Measurements from ENCODE around the gene GAS5.
A peak's percentile ranks its signal among the peaks of the same experiment; 100 is the strongest.
"Not testable (repeated sequence)": the region's sequence is repeated elsewhere in the genome, so short reads cannot be mapped to it uniquely, and the experiment has no call there.

Gene GAS5
- 279 to 569 (median 394) reads per million in 3 experiments for total RNA-seq

DNA sequence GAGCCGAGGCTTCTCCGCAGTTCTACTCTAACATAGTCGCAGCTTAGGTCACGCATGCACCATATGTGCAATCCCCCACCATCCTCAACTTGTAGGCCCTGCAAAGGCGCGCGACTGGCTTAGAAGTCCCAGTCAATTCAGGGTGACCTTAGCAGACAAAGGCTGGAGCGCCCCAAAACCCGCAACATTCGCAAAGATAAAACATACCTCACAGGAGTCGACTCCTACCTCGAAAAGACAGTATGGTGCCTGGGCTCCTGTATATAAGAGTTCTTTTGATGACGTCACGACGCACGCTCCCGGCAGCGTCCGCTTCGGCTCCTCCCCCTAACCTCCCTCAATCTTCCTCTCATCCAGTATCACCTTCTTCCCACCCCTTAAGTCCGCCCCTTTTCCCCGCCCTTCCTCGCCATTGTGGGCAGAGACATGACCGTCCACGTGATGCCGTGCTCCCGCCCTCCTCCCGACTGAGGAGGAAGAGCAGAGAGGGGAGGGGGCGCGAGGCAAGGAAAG, at the start of gene GAS5:
Gene GAS5, minus strand, starts transcription at position 237 of the 513 bp plus-strand sequence.
- DNase-seq = peak; percentile 99

DNA sequence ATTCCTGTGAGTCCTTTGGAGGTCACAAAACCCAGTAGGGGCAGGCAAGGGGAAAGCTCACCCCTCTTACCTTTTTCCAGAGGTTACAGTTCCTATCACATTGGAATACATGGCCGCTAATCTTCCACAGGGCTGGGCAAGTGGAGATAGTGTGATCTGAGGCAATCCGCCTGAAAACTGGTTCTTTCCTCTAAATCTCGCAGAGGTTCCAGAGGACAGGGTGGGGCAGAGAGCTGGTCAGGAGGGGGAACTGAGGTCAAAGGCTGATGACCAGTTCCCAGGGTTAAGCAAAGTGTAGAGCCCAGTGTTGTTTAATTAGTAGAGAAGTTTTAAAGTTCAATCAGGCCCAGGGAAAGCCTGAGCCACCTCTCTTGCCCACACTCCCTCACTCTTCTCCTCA, 49.4 kb upstream of the GAS5 start, which contains the start of gene SERPINC1:
Gene SERPINC1, minus strand, starts transcription at position 179 of the 400 bp plus-strand sequence. Its CDS starts 68 bp downstream, at position 111.
- no peak for DNase-seq

DNA sequence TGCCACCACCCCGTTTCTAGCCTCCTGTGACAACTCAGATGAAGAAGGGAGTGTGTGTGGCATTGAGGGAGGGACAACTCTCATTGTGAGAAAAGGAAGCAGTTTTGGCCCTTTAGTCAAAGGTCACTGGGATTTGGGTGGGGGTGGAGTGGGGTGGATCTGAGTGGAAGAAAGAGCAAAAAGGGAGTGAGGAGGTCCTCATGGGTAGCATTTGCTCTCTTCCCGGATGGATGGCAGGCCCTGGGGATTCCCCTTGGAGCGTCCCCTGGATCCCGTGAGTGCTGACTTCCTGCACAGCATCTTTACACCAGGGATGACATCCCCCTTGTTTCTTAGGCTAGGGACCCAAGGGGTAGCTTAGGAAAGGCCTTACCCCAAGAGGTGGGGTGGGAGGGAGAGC, 48.9 kb upstream of the GAS5 start:
- no peak for DNase-seq

DNA sequence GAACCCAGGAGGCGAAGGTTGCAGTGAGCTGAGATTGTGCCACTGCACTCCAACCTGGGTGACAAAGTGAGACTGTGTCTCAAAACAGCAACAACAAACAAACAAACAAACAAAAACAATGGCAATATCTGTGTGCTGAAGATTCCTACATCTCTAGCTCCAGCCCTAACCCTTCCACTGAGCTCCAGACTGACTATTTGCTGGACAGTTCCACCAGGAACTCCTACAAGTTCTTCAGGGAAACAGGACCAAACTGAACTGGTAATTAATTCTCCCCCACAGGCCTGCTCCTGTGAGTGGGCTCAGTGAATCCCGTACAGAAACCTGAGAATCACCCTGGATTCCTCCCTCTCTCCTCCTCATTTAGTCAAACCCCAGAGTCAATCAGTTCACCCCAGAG, 47.8 kb upstream of the GAS5 start:
- DNase-seq = no peak

DNA sequence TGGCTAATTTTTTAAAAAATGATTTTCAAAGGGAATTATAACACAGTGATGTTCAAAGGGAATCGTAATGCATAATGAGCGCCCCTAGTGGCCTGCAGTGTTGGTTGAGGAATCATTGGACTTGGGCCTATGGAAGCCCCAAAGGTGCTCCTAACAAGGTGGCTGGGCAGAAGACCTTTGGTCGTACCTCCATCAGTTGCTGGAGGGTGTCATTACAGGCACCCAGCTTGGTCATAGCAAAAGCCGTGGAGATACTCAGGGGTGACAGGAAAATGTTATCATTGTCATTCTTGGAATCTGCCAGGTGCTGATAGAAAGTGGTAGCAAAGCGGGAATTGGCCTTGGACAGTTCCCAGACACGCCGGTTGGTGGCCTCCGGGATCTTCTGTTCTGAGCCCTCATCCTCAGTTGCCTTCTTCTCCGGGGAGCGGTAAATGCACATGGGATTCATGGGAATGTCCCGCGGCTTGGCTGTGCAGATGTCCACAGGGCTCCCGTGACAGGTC, 46.6 kb upstream of the GAS5 start:
- DNase-seq = no peak

DNA sequence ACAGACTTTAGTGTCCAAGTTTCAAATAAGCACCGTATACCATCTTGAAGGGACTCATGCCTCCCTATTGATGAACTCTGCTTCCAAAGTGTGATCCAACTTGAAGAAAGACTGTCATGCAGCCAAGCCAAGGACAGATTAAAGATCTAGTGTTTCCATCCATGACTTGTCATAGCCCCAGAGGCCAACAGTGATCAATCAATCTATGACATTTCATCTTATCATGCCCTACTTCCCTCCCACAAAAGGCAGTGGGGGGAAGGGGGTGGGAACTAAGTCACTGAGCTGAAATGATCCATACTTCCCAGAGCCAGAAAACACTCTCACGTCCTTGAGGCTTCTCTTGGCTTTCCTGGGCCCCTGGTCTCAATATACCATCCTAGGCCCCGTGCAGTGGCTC, 45.3 kb upstream of the GAS5 start:
- no peak for DNase-seq

DNA sequence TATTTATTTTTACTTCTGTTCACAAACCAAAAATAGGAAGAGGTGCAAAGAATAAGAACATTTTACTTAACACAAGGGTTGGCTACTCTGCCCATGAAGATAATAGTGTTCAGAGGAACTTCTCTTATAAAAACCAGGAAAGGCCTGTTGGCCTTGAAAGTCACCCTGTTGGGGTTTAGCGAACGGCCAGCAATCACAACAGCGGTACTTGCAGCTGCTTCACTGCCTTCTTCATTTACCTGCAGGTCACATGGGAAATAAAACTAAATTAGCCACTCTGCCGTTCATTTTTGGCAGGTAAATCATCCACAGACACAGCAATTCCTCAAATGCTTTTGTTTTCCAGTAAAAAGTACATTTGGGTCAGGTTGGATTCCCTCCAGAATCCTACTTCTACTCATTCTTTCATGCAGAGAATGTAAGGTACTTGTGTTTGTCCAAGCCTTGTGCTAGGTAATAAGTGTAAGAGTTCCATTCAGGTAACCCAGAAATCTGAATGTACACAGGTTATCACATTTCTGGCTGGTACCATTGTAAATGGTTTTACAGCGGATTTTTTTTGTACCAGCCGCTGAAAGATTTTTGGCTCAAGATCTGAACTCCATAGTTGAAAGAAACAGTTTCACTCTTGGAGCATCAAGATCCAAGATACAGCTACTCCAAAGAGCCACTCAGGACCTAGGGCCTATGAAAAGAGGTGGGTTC, 36.2 kb upstream of the GAS5 start:
- no peak for DNase-seq

DNA sequence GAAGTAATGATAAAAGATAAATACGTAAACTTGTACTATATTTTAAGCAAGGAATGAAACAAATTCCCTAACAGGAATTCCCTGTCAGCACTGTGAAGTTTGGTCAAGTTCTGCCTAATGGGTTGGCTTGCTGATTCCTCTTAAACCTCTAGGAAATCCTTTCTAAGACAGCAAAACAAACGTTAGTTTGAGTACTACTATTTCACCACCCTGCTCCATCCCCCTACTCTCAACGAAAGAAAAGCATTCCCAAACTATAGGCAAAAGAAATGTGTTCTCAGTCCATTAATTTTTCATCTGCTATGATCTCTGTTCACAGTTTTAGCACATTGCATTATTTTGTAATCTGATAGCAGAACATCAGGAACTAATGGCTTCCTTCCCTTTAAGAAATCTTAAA, 33.2 kb upstream of the GAS5 start:
- DNase-seq = no peak

DNA sequence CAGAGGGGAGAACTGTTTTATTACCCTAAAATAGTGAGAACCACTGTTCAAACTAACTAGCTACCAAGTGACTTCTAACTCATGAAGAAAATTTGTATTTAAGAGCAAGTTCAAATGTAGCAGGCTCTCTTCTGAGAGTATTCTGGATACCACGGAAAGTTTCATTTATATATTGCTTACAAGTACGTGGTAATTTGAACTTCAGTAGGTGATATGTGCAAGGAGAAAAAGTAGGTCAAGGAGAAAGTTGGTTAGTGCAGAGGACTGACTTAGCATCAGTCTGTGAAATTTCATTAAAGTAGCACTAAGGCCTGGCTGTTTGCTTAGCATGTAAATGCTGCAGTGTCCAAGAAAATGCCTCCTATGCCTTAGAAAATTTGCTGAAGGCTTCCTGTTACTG, 32.6 kb upstream of the GAS5 start:
- DNase-seq = no peak

DNA sequence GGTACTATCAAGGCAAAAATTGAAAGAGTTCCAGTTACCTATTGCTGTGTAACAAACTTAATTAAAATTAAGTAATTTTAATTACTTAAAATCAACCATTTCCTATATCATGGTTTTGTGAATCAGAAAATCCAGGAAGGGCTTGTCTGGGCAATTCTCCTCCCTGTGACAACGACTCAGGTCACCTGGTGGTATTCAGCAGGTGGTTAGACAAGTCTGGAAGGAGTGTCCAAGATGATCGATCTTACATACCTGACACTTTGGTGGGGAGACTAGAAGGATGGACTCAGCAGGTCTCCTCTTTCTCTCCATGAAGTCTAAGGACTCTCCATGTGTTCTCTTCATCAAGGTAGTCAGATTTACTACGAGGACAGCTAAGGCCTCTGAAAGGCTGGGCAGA, 26.4 kb upstream of the GAS5 start:
- DNase-seq = no peak

DNA sequence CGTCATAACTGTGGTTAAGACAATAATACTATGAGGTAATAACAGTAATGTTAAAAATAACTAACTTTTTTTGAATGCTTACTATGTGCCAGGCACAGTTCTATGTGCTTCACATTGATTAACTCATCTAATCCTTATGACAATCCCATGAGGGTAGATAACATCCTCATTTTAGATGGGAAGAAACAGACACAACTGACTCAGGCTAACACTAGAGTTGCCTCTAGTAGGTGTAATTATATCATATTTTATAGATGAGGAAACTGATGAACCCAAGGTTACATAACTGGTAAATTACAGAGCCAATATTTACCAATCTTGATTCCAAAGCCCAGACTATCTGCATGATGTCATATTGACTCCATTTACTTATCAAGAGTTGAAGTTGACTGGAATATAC, 25.8 kb upstream of the GAS5 start:
- no peak for DNase-seq

DNA sequence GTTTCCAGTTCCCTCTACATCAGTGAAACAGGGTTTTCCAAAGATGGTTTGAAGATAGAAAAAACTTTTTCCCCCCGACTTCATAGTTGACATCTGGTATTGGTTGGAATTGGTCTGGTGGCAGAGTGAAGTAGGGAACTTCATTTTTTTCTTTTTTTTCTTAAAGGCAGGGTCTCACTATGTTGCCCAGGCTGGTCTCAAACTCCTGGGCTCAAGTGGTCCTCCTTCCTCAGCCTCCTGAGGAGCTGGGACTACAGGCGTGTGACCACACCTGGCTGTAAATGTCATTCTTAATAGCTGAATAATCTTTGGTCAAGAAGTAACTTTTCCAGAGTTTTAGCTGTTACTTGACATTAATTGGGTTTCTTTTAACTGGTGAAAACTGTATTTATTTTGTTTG, 22.1 kb upstream of the GAS5 start:
- no peak for DNase-seq

DNA sequence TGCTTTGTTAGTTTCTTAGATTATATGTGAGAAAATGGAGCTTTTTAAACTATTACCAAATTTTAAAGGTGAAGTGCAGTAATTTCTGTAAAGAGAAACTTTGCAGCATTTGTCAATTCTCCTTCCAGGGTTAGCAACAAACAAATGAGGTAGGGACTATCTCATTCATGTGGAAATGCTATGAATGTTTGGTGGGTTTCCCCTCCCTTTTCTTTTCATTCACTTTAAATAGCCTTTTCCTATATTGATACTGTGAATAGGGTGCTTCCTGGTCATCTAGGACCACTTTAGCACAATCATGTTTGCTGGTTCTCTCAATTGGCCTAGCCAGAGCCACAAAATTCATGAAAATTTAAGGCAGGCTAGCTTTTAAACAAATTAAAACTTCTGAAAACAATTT, 21.0 kb upstream of the GAS5 start:
- no peak for DNase-seq

DNA sequence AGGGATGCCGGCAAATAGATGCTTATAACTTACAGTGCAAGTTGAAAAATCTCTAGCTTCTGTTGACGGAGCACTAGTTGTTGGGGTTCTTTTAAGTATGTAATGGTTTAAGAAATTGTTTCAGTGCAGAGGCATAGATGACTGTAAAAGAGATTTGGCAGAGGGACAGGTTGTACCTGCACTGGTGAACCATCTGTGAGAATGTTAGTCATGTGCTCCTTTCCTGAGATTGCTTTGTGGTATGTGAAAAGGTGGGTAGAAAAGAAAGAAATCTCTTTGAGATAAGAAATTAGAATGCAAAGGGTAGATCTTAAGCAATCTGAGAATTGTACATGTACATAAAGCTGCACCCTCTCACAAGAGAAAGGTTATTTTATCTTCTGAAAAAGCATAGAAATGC, 19.8 kb upstream of the GAS5 start:
- no peak for DNase-seq

DNA sequence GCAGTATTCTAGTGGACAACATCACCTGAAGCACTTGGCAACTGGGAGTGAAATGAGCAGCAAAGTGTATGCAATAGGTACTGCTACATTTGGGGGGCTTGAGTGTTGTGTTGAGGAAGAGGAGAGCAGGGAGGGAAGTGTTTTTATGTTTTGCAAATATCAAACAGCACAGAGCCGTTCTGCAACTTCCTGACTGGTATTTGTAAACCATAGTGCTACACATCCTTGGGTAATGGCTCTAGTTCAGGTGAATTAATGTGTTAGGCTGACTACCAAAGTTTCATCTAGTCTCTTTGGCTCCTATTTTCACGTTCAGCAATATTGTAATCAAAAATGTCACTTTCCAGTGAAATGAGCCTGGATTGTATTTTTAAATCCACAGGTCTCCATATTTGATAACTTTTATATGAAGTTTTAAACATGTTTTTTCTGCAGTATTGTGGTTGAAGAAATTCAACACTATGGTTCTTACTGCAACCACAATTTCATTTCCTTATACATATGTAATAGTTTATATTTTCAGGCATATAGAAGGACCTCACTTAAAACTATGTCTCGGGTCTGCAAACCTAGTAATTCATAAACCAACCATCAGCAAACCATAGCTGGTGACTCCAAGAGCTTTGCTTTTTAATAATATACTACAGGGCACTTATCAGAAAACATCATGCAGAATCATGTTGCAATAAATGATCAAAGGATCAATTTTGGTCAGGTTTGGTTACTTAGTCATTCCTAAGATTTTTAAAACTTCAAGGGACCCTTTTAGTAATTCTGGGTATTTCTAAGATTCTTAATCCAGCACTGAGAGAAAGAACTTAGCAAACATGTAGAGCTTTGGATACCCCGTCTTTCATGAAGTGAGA, 19.2 kb upstream of the GAS5 start:
- DNase-seq = no peak

DNA sequence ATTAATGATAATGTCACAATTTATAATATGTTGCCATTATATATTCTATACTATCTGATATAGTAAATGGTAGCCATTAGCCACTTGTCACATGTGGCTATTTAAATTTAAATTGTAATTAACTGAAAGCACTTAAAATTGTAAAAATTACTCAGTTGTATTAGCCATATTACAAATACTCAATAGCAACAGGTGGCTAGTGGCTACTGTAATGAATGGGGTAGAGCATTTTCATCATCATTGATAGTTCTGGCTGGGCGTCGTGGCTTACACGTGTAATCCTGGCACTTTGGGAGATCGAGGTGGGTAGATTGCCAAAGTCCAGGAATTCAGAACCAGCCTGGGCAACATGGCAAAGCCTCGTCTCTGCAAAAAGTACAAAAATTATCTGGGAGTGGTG, 16.9 kb upstream of the GAS5 start:
- DNase-seq = no peak

DNA sequence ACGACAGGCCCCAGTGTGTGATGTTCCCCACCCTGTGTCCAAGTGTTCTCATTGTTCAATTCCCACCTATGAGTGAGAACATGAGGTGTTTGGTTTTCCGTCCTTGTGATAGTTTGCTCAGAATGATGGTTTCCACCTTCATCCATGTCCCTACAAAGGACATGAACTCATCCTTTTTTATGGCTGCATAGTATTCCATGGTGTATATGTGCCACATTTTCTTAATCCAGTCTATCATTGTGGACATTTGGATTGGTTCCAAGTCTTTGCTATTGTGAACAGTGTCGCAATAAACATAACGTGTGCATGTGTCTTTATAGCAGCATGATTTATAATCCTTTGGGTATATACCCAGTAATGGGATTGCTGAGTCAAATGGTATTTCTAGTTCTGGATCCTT, 13.3 kb upstream of the GAS5 start:
- not testable (repeated sequence) for DNase-seq

DNA sequence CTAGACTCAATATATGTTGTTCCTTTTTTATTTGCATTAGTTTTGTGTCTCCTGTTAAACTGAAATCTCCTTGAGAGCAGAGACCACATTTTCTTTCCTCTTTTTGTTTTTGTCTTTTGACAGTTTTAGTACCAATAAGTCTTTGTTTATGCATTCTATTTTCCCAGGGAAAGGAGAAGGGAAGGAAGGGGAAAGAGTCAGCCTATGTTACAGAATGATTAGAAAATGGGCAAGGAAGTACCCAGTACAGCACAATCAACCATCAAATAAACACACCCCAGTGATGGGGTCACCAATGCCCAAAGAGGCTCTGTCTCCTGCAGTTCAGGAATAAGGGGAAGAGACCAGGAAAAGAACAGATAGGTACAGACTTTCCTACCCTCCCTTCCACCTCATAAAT, 10.5 kb upstream of the GAS5 start:
- no peak for DNase-seq

DNA sequence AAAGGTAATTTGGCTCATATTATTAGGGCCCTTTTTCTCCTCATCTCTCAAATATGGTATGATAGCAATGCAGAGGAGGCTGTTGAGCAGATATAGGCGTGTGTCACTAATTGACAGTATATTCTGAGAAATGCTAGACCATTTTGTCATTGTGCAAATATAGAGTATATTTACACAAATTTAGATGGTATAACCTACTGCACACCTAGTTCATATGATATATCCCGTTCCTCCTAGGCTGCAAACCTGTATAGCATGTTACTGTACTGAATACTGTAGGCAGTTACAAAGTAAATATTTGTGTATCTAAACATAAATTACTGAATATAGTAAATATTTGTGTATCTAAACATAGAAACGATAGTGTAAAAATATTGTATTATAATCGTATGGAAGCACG, 8.9 kb upstream of the GAS5 start:
- no peak for DNase-seq

DNA sequence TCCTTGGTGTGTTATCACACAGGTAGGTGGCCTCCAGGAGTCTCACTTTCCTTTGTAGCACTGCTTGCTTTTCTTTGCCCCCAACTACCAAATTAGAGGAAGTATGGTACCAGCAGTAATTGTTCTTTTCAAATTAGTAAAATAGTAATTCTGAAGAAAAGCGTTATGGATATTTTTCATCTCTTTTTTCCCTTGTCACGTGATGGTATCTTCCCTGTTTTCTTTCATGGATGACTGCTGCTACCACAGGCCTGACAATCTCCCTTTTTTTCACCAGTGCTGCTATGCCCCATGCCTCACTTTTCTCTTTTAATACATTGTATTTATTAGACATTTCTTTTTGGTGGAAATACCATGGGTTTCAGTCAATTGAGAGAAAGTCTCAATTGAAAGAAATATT, 3.7 kb upstream of the GAS5 start:
- DNase-seq = no peak

DNA sequence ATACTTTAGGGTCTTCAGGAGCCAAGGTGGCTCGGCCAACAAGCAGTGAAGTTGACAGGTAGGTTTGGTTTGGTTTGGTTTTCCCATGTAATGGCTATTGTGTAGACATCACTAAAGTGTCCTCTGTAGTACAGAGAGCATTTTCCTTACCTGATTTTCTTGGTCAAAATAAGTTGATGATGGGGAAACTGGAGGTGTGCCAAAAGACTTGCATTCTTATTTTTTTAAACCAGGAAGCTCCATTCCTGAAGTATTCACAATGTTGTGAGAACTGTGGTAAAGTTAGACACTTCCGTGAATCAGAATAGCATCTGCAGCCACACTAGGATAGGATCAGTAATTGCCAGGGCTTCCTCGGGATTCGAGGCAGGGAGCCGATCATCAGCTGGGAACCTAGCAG, 3.3 kb upstream of the GAS5 start:
- no peak for DNase-seq

DNA sequence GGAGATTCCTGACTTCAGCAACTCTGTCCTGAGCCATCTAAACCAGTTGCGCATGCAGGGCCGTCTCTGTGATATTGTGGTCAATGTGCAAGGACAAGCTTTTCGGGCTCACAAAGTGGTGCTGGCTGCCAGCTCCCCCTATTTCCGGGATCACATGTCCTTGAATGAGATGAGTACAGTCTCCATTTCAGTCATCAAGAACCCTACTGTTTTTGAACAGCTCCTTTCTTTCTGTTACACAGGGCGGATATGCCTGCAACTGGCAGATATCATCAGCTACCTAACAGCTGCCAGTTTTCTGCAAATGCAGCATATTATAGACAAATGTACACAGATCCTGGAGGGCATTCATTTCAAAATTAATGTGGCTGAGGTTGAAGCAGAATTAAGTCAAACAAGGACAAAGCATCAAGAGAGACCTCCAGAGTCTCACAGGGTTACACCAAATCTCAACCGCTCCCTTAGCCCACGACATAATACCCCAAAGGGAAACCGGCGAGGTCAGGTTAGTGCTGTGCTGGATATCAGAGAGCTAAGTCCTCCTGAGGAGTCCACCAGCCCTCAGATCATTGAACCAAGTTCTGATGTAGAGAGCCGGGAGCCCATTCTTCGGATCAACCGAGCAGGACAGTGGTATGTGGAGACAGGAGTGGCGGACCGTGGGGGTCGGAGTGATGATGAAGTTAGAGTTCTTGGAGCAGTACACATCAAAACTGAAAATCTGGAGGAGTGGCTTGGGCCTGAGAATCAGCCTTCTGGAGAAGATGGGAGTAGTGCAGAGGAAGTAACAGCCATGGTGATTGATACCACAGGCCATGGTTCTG, 2.7 kb upstream of the GAS5 start:
- peak; percentile 37 for DNase-seq

DNA sequence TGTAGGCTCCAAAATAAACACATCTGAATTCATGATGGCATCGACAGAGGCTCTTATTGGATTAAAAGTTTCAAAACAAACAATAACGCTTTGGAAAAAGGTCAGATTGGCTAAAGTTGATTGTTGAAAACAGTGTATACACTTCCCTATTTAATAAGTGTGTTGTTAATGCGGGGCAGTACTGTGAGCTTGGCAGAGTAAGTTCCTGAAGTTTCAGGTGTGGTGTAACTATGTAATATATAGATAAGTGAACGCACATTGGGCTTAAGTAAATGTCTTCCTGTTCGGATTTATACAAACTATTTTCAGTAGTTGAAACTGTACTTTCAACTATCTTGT, 1.2 kb upstream of the GAS5 start:
- DNase-seq = no peak

All from central memory CD4-positive, alpha-beta T cell (primary cell).